Stimulated activated CD4-positive, alpha-beta T cell treated with anti-CD3 and anti-CD28 coated beads, Interleukin-2, amount 100 ng/mL, for 48 hours (primary cell): ENCODE measurements around the gene WNT3A.

Source experiments
- DNase-seq, 2 donors: peaks; one replicate each; pipeline ENCODE4 v3.0.0-alpha.2; 2020

WNT3A gene

GRCh38 chr1:228071839-228072657 is 65.2 kb downstream of the WNT3A start:
- DNase-seq: no peak

DNA sequence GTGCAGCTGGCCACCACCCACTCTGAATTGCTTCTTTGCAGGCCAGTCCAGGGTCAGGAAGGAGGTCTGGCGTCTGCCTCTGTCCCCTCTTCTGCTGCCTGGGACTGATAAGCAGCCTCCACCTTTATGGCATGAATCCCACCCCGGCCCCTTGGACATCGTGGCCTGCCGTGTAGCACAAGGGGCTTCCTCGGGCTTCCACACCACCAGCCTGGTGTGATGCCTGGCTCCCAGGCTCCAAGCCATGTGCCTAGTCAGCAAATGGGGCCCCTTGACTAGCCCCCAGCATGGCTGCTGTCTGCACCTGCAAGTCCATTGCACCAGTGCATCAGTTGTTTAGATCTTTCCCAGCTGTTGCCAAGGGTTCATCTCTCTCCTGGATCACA is 65.9 kb downstream of the WNT3A start:
- DNase-seq: no peak

- DNase-seq: no peak
Measured at GRCh38 chr1:228073061-228073856, 66.5 kb downstream of the WNT3A start.

GRCh38 chr1:228073857-228074545 is 67.2 kb downstream of the WNT3A start:
- DNase-seq: no peak

DNA sequence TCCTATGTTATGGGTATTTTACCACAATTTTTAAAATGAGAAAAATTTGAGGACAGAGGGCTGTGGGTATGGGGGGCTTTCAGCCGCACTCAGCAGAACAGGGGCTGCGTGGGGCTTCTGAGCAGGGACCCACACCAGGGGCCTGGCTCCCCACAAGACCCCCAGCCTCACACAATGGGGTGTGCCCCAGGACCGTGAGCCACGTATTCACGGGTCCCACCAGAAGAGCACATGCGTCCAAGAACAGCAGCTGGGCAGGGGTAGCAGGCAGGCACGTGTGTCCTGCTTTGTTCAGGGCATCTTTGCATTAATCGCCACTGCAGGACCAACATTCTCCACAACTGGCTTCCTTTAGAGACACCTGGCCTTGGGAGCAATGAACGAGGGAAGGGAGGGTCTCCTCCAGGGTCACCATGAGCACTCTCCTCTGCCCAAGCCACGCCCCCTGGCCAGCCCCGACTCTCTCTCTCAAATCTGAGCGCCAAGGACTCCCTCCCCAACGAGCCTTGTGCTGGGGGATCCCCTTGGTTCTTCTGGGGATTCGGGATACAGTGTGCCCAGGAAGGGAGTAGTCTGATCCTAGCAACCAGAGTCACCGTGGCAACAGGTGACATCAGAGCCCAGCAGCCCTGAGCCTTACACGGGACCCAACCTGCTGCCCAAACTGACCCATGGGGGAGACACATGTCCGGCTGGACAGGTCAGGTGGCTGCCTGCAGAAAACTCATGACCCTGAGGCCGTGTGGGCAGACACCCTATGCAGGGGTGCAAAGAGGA is 68.3 kb downstream of the WNT3A start:
- no peak for DNase-seq

DNA sequence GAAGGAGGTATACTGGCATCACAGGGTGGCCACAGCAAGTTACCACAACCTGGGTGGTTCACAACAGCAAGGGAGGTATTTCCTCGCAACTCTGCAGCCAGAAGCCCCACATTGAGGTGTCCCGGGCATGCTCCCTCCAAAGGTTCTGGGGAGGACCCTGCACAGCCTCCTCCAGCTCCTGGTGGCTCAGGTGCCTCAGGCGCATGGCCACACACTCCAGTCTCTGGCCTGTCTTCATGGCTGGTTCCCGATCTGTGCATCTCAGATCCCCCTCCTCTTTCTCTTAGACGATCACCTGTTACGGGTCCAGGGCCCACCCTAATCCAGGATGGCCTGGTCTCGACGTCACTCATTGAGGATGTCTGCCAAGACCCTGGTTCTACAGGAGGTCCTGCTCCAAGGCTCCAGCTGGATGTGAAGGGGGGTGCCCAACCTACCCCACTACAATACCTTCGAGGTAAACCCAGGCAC is 69.0 kb downstream of the WNT3A start:
- DNase-seq: no peak

DNA sequence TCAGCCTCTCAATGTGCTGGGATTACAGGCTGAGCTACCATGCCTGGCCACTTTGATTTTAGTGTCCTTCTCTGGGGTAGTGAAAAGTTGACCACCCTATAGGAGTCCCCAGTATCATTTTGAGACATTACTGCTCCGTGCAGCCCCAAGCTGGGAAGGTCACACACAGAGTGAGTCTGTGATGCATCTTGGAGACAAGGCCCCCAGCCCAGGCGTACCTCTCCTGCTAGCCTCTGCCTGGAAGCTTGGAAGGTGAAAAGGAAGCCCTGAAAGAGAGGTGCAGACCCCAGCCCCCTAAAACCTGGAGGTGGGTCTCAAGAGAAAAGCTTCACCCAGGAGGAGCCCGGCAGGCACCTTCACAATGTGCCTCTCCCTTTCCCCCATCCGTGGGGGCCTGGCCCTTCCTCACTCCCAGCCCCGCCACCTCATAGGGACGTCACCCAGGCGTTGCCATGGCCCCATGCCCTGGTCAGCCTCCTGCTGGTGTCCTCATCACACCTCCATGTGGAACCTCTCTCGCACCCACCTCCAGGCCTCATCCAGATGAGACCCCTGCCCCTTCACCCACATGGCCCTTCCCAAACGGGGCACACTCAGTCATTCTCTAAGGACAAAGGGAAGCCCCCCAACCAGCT is 70.1 kb downstream of the WNT3A start:
- no peak for DNase-seq

DNA sequence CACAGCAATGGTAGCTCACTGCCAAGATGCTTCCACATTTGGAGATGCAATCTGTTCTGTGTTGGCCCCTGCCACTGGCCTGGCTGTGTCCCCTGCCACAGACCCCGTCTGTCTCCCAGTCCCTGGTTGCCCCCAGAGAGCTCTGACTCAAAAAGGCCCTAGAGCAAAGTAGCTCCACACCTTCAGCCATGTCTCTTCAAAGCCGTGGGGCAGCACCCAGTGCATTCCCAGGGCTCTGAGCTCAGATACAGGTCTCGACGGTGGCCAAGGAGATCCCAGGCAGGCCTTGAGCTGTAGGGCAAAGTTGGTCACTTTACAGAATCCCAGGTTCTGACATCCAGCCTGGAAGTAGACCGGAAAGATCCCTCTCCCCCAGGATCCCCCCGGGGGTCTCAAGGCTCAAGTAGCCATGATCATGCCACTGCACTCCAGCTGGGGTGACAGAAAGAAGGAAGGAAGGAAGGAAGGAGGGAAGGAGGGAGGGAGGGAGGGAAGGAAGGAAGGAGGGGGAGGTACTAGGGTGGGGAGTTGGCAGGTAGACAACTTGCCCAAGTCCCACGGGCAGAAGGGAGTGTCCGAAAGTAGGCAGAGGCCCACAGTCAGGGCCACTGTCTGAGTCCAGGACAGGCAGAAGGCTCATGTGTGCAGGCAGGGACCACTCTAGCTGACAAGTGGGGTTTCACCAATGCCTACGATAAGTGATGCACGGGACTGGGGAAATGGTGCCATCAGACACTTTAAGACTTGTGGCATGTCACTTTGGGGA is 71.0 kb downstream of the WNT3A start:
- DNase-seq: no peak

DNA sequence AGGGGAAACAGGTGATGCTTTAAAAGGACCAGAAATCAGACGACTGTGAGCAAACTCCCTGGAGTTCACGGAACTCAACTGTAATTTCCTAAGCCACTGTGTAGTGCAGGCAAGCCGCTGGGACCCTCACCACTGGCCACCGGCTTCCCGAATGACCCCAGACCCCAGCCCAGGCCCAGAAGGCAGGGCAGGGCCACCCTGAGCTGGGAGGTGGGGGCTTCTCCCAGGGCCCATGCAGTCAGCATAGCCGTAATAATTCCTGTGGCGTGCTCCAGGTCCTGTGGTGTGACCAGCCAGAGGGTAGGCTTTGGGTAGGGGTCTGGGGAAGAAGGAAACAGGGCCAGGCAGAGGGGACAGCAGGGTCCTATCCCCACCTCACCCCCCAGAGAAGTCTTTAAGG is 72.2 kb downstream of the WNT3A start:
- DNase-seq: no peak

DNA sequence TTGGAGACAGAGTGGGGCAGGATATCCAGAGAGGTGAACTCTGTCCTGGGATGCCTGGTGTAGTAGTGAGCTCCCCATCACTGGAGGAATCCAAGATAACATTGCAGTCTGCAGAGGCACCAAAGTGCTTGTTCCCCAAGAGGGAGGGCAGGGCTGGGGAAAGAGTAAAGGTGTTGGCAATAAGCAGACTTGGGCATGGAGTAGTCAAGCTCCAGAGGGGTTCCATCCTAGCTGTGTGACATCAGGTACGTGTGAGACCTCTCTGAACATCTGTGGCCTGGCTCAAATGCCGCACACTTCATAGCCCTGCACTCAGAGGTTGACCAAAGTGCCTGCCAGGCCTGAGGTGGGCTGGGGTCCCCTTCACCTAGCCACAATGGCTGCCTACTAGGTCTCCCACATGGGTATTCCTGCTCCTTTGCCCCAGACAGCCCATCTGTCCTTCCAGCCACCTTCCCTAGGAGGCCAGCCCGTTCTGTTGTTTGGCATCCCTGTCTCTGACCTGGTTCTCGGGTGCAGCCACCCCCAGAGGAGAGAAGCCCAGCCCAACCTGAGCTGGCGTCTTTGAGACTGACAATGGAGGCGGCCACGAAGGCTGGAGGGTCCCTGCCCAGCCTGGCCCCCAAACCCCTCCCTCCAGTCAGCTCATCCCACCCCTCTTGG is 72.9 kb downstream of the WNT3A start:
- no peak for DNase-seq

GRCh38 chr1:228081144-228081543 is 74.3 kb downstream of the WNT3A start:
- no peak for DNase-seq

DNA sequence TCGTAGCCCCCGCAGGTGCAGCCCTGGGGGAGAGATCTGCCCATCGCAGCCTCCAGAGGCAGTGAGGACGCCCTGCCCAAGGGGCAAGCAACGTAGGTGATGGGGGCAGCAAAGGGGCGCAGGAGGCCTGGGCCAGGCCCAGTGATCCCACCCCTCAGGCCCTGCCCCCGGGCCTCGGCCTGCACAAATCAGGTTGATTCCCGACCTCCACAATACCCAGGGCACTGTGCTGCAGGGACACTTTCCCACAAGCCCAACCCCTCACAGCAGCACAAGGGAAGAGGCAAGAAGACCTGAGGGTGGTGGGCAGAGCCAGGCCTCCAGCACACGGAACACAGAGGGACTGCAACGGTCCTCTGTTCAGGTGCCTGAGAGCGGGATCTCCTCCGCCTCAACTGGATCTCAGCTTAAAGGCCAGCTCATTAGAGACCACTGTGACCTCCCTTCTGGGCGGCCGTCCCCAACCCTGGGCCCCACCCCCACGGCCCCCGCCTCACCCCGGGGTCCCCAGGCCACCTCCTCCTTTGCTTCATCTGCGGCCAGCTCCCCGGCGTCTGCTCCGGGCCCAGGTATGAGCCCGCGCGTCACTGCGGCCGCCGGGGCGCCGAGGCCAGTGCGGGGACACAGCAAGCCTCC is 74.9 kb downstream of the WNT3A start:
- DNase-seq: no peak

DNA sequence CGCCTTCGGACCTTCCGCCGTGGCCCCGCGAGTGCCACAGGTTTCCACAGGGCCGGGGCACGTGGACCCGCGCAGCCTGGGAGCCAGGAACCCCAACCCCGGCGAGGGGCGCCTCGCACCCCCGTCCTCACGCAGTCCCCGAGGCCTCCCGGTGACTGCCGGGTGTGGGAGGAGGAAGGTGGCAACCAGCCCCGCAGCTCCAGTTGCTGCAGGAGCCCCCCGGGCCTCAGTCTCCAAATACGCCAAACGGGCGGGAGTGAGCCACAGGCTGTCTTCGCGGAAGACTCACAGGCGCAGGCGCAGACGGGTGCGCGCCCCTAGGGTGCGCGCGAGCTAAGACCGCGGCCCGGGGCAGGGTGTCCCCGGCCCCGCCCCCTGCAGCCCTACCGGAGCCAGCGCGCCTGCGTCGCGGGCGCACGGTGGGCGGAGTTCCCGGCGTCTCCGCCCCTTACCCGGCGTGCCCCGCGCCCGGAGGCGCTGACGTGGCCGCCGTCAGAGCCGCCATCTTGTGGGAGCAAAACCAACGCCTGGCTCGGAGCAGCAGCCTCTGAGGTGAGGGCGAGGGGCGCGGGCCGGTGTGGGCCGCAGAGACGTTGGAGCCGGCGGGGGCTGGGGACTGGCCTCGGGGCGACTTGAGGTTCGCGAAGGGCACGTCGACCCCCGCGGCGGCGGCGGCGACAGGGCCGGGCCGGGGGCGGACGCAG is 75.6 kb downstream of the WNT3A start, which contains the start of gene ARF1:
Gene ARF1, plus strand, starts transcription at position 495 of the 704 bp plus-strand sequence. CDS start 14,407 bp downstream, outside the sequence.
- peak; percentile 89 to 94 for DNase-seq

- DNase-seq: no peak
Measured at GRCh38 chr1:228082918-228083870, 76.4 kb downstream of the WNT3A start.

DNA sequence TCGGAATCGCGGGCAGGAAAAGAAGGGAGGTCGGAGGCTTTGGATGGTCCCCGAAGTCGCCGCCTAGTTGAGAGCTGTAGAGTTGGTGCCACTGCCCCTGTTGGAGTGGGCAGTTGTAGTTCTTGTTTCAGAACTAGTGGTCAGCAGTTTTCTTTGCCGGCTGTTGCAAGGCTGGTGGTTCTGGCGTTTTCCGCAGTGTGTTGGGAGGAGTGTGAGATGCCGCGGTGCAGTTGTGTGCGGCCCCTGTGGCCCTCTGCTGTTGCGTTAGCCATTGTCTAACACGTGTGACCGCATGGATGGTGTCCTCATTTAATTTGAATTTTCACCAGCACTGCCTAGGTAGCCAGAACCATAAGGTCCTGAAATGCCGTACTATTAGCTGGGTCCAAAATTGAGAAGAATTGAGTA is 77.1 kb downstream of the WNT3A start:
- DNase-seq: no peak

DNA sequence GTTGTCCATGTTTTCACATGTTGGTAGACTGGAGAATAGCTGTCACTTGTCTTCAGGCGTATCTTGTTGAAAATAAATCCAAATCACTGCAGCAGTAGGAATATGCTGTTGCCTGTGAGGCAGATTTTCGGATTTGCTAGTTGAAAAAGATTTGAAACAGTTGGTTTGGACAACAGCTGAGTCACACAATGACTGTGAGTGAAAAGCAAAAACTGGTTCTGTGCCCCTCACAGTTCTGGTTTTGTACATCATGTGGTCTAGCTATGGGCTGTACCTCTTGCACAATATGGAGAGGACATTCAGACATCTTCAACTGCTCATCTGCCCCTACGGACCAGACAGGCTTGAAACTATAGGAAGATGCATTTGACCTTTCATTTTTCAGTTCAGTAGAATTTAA is 77.5 kb downstream of the WNT3A start:
- DNase-seq: no peak

- no peak for DNase-seq
Measured at GRCh38 chr1:228084797-228085196, 78.0 kb downstream of the WNT3A start.

- DNase-seq: no peak
Measured at GRCh38 chr1:228085287-228085951, 78.6 kb downstream of the WNT3A start.
